ENCODE results near the gene EPOP.
"Not testable (repeated sequence)": the region's sequence is repeated elsewhere in the genome, so short reads cannot be mapped to it uniquely, and the experiment has no call there.

The EPOP gene

DNA sequence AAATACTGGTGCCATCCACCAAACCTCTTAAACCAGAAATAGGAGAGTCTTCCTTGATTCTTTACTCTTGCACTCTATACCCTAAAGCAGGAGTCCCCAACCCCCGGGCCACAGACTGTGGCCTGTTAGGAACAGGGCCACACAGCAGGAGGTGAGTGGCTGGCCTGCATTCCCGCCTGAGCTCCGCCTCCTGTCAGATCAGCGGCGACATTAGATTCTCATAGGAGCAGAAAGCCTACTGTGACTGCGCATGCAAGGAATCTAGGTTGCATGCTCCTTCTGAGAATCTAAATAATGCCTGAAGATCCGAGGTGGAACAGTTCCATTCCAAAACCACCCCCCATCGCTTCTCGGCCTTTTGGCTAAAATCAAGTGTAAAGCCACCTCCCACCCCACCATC is 38.7 kb downstream of the EPOP start:
- DNase-seq: peak; percentile 18

- no peak for DNase-seq
Measured at GRCh38 chr17:38632334-38632733, 42.4 kb downstream of the EPOP start.

- DNase-seq: peak; percentile 71
Measured at GRCh38 chr17:38628441-38628840, 46.3 kb downstream of the EPOP start.

GRCh38 chr17:38627957-38628356 is 46.8 kb downstream of the EPOP start:
- DNase-seq: no peak

- not testable (repeated sequence) for DNase-seq
Measured at GRCh38 chr17:38626606-38627226, 48.0 kb downstream of the EPOP start.

DNA sequence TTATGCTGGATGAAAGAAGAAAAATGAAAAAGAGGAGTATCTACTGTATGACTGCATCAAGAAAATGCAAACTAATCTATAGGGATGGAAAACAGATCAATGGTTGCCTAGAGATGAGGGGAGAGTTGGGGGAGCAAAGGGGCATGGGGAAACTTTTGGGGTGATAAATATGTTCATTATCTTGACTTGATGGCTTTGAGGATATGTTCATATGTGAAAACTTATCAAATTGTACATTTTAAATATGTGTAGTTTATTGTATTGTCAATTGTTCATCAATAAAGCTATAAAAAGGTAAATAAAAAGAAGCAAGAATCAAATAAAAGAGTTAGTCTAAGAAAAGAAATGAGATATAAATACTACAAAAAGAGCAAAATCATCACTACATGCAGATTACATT is 49.3 kb downstream of the EPOP start:
- no peak for DNase-seq

GRCh38 chr17:38624782-38625355 is 49.9 kb downstream of the EPOP start:
- not testable (repeated sequence) for DNase-seq
